NB4 (cell line): ENCODE results near the gene PDZRN3.

ENCODE experiments used
- MYC ChIP-seq: IDR thresholded peaks from 2 replicates; pipeline ENCODE4 v1.6.1; 2011; ENCODE audit warnings: low read depth, low read length
- POLR2A ChIP-seq: IDR thresholded peaks from 2 replicates; pipeline ENCODE4 v1.6.1; 2011; ENCODE audit warnings: mild to moderate bottlenecking; ENCODE audit not compliant: insufficient read length; ENCODE audit errors: extremely low read depth
- TF ChIP-seq, protein P1 (sequence below): IDR thresholded peaks from one replicate; pipeline ENCODE4 v1.5.1; 2012; ENCODE audit warnings: low read depth, low read length
- TF ChIP-seq, protein P2 (sequence below): IDR thresholded peaks from 2 replicates; pipeline ENCODE4 v1.6.1; 2011; ENCODE audit warnings: low read depth, low read length

DNA sequence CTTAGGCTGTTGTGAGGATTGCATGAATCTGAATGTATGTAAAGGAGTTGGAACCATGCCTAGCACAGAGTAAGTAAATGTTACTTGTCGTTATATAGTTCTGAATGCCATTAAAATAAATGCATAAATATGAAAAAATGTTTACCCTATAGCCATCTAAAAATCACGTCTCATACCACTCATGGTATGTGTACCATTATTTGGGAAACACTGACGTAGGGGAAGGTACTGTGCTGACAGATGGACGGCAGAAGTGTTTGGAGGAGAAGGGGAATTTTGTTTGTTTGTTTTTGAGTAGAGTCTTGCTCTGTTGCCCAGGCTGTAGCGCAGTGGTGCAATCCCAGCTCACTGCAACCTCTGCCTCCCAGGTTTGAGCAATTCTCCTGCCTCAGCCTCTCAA is 30.5 kb upstream of the PDZRN3 start:
- TF ChIP-seq MYC: no peak
- TF ChIP-seq, protein P1, sequence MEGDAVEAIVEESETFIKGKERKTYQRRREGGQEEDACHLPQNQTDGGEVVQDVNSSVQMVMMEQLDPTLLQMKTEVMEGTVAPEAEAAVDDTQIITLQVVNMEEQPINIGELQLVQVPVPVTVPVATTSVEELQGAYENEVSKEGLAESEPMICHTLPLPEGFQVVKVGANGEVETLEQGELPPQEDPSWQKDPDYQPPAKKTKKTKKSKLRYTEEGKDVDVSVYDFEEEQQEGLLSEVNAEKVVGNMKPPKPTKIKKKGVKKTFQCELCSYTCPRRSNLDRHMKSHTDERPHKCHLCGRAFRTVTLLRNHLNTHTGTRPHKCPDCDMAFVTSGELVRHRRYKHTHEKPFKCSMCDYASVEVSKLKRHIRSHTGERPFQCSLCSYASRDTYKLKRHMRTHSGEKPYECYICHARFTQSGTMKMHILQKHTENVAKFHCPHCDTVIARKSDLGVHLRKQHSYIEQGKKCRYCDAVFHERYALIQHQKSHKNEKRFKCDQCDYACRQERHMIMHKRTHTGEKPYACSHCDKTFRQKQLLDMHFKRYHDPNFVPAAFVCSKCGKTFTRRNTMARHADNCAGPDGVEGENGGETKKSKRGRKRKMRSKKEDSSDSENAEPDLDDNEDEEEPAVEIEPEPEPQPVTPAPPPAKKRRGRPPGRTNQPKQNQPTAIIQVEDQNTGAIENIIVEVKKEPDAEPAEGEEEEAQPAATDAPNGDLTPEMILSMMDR: no peak
- TF ChIP-seq POLR2A: no peak
- TF ChIP-seq, protein P2, sequence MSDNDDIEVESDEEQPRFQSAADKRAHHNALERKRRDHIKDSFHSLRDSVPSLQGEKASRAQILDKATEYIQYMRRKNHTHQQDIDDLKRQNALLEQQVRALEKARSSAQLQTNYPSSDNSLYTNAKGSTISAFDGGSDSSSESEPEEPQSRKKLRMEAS: no peak
